GM23338 (cell line): ENCODE results near the gene PRKCI. TPM values are rescaled to one million over a fixed set of nuclear protein-coding genes. Genes with fewer than 3 reads are reported as not detected.
"Not testable (repeated sequence)": the region's sequence is repeated elsewhere in the genome, so short reads cannot be mapped to it uniquely, and the experiment has no call there.

Source experiments
- ATAC-seq: fragments of 200-7000 bp; cut with Tn5 transposase; 3 replicates; pipeline ENCODE4 v1.9.1; 2020
- DNase-seq: peaks from one replicate; pipeline ENCODE4 v3.0.0-alpha.2; 2015; ENCODE audit warnings: low spot score
- H2AFZ ChIP-seq: fragments of 200-600 bp; sonication (generic); 2 replicates; pipeline ENCODE4 v1.8.0; 2016; ENCODE audit warnings: antibody characterized with exemption, mild to moderate bottlenecking, moderate library complexity
- H3F3A ChIP-seq: fragments of 200-600 bp; sonication (generic); replicated peaks from 2 replicates; pipeline ENCODE4 v1.8.0; 2017; ENCODE audit warnings: antibody characterized with exemption, mixed run types, low read depth
- H3K27ac ChIP-seq: fragments of 200-600 bp; sonication (generic); 2 replicates; pipeline ENCODE4 v1.6.1; 2016; ENCODE audit warnings: low read depth
- H3K27me3 ChIP-seq: fragments of 200-600 bp; sonication (generic); 2 replicates; pipeline ENCODE4 v1.8.0; 2016; ENCODE audit warnings: mild to moderate bottlenecking, mixed run types, moderate library complexity; ENCODE audit not compliant: insufficient read depth
- H3K36me3 ChIP-seq: fragments of 200-600 bp; sonication (generic); 2 replicates; pipeline ENCODE4 v1.8.0; 2016; ENCODE audit warnings: mild to moderate bottlenecking; ENCODE audit not compliant: insufficient read depth
- H3K4me1 ChIP-seq: fragments of 200-600 bp; sonication (generic); 2 replicates; pipeline ENCODE4 v1.8.0; 2016; ENCODE audit warnings: mild to moderate bottlenecking, moderate library complexity; ENCODE audit not compliant: insufficient read depth
- H3K4me2 ChIP-seq: fragments of 200-600 bp; sonication (generic); 2 replicates; pipeline ENCODE4 v1.7.1; 2017; ENCODE audit warnings: mixed run types
- H3K4me3 ChIP-seq: fragments of 200-600 bp; sonication (generic); 2 replicates; pipeline ENCODE4 v1.6.1; 2016; ENCODE audit warnings: mixed run types
- H3K79me2 ChIP-seq: fragments of 200-600 bp; sonication (generic); replicated peaks from 2 replicates; pipeline ENCODE4 v1.8.0; 2017; ENCODE audit warnings: mild to moderate bottlenecking; ENCODE audit not compliant: insufficient read depth
- H3K9me2 ChIP-seq: fragments of 200-600 bp; sonication (generic); 2 replicates; pipeline ENCODE4 v1.8.0; 2017; ENCODE audit not compliant: insufficient read depth
- H4K20me1 ChIP-seq: fragments of 200-600 bp; sonication (generic); replicated peaks from 2 replicates; pipeline ENCODE4 v1.8.0; 2017; ENCODE audit warnings: mild to moderate bottlenecking; ENCODE audit not compliant: insufficient read depth
- H3K27ac Mint-ChIP-seq: 2 replicates; pipeline ENCODE4 v1.8.0; 2020; ENCODE audit warnings: inconsistent platforms, mild to moderate bottlenecking, moderate library complexity, mixed read lengths
- H3K27me3 Mint-ChIP-seq: 3 replicates; pipeline ENCODE4 v1.8.0; 2022; ENCODE audit warnings: low read depth, mild to moderate bottlenecking, moderate library complexity, mixed read lengths, inconsistent platforms; ENCODE audit not compliant: insufficient read depth, poor library complexity
- H3K36me3 Mint-ChIP-seq: 3 replicates; pipeline ENCODE4 v1.8.0; 2021; ENCODE audit warnings: low read depth, mild to moderate bottlenecking, inconsistent platforms, moderate library complexity, mixed read lengths
- H3K4me1 Mint-ChIP-seq: 3 replicates; pipeline ENCODE4 v1.8.0; 2020; ENCODE audit warnings: mild to moderate bottlenecking, inconsistent platforms, mixed read lengths
- H3K4me3 Mint-ChIP-seq: 3 replicates; pipeline ENCODE4 v1.8.0; 2021; ENCODE audit warnings: moderate library complexity, mild to moderate bottlenecking, inconsistent platforms, mixed read lengths
- H3K9me3 Mint-ChIP-seq: 3 replicates; pipeline ENCODE4 v1.8.0; 2020; ENCODE audit warnings: moderate library complexity, mild to moderate bottlenecking, inconsistent platforms, mixed read lengths
- CREB1 ChIP-seq: fragments of 250-450 bp; sonication (Bioruptor Pico); IDR thresholded peaks from 2 replicates; pipeline ENCODE4 v1.5.0; 2020; ENCODE audit warnings: low read depth, mild to moderate bottlenecking, moderate library complexity
- ETS1 ChIP-seq: IDR thresholded peaks from 2 replicates; pipeline ENCODE4 v1.6.1; 2016; ENCODE audit warnings: antibody characterized with exemption
- EZH2 ChIP-seq: fragments of 200-600 bp; sonication (generic); IDR thresholded peaks from one replicate; pipeline ENCODE4 v1.8.0; 2017; ENCODE audit warnings: antibody characterized with exemption, mild to moderate bottlenecking, low read depth; ENCODE audit not compliant: unreplicated experiment
- EZH2phosphoT487 ChIP-seq: fragments of 200-600 bp; sonication (generic); IDR thresholded peaks from one replicate; pipeline ENCODE4 v1.8.1; 2018; ENCODE audit warnings: antibody characterized with exemption; ENCODE audit not compliant: unreplicated experiment
- JUNB ChIP-seq: IDR thresholded peaks from one replicate; pipeline ENCODE4 v1.6.1; 2016; ENCODE audit warnings: antibody characterized with exemption; ENCODE audit not compliant: unreplicated experiment
- NANOG ChIP-seq: IDR thresholded peaks from 2 replicates; pipeline ENCODE4 v1.6.1; 2016; ENCODE audit warnings: antibody characterized with exemption, borderline replicate concordance
- POLR2AphosphoS5 ChIP-seq: IDR thresholded peaks from 2 replicates; pipeline ENCODE4 v1.6.1; 2016; ENCODE audit warnings: antibody characterized with exemption, low read depth
- REST ChIP-seq: IDR thresholded peaks from one replicate; pipeline ENCODE4 v1.6.1; 2018; ENCODE audit warnings: antibody characterized with exemption; ENCODE audit not compliant: unreplicated experiment
- STAT1 ChIP-seq: IDR thresholded peaks from one replicate; pipeline ENCODE4 v1.6.1; 2016; ENCODE audit warnings: antibody characterized with exemption; ENCODE audit not compliant: unreplicated experiment
- ZNF114 ChIP-seq: fragments of 250-450 bp; sonication (Bioruptor Pico); IDR thresholded peaks from 2 replicates; pipeline ENCODE4 v1.5.0; 2020; ENCODE audit warnings: mild to moderate bottlenecking, moderate library complexity
- ZNF331 ChIP-seq: fragments of 250-450 bp; sonication (Bioruptor Pico); IDR thresholded peaks from 2 replicates; pipeline ENCODE4 v1.5.0; 2020; ENCODE audit warnings: low read depth, mild to moderate bottlenecking, moderate library complexity
- polyA plus RNA-seq: library from polyadenylated mRNA; unstranded; fragments of >200 nt; fragmentation: Nextera tagmentation; extraction: Ambion mirVana; gene quantifications from 2 replicates; pipeline ENCODE4 v1.2.1, GENCODE V29; 2016
- total RNA-seq: library from RNA; depleted of rRNA; stranded (reverse); fragments of >200 nt; shearing (Covaris generic); gene quantifications from 2 replicates; pipeline ENCODE4 v1.2.3, GENCODE V29; 2014

Gene PRKCI
- total and polyA plus RNA-seq, 2 experiments from 2014 or later = 58.0 to 119 TPM

GRCh38 chr3:170275832-170276231 lies 53.6 kb downstream of the PRKCI start:
- H3K4me3 ChIP-seq = no peak overlapping the region
- H3F3A ChIP-seq = peaks cover 7% of the 10 kb centered on the region; the same call in 1 of the 2 replicates
- no peaks in the 10 kb centered on the region for H3K79me2 ChIP-seq
- H3K36me3 ChIP-seq = peaks cover 41% of the 10 kb centered on the region
- H3K27ac Mint-ChIP-seq = no peak overlapping the region
- no peak for DNase-seq
- H3K4me1 ChIP-seq = no peaks in the 10 kb centered on the region
- H3K27ac ChIP-seq = peak overlapping the region; percentile 42; the same call in 1 of the 2 replicates
- no peak overlapping the region for H3K4me3 Mint-ChIP-seq
- no peaks in the 10 kb centered on the region; the same call in 2 of the 3 replicates for H3K4me1 Mint-ChIP-seq
- H3K4me2 ChIP-seq = no peak overlapping the region
- TF ChIP-seq JUNB (no peak), REST (no peak), STAT1 (no peak), CREB1 (no peak)
- H3K27me3 Mint-ChIP-seq = peaks cover 2% of the 10 kb centered on the region
- no peaks in the 10 kb centered on the region for H3K9me3 Mint-ChIP-seq
- ATAC-seq = no peak
- H3K36me3 Mint-ChIP-seq = peaks cover 74% of the 10 kb centered on the region
- peaks cover 6% of the 10 kb centered on the region; the same call in 1 of the 2 replicates for H4K20me1 ChIP-seq
- H3K9me2 ChIP-seq = no peaks in the 10 kb centered on the region
- no peak overlapping the region for H2AFZ ChIP-seq
- no peaks in the 10 kb centered on the region for H3K27me3 ChIP-seq

GRCh38 chr3:170277311-170277710 lies 55.1 kb downstream of the PRKCI start:
- peaks cover 73% of the 10 kb centered on the region for H3K36me3 Mint-ChIP-seq
- H2AFZ ChIP-seq, H3K9me3 Mint-ChIP-seq, H3K4me2 ChIP-seq, H3F3A ChIP-seq, H3K4me3 ChIP-seq, H3K4me3 Mint-ChIP-seq, ATAC-seq, H3K27ac ChIP-seq, H3K4me1 Mint-ChIP-seq, H4K20me1 ChIP-seq, H3K27me3 Mint-ChIP-seq, H3K4me1 ChIP-seq, H3K79me2 ChIP-seq, DNase-seq, H3K27me3 ChIP-seq, H3K9me2 ChIP-seq: not testable (repeated sequence)
- peaks cover 47% of the 10 kb centered on the region for H3K36me3 ChIP-seq
- H3K27ac Mint-ChIP-seq = peak overlapping the region; percentile 52; the same call in 1 of the 2 replicates

GRCh38 chr3:170277833-170278580 lies 55.8 kb downstream of the PRKCI start:
- Histone ChIP-seq H3F3A (peaks cover 7% of the 10 kb centered on the region; the same call in 1 of the 2 replicates), H3K4me2 (no peak overlapping the region), H3K4me3 (no peak overlapping the region), H3K79me2 (no peaks in the 10 kb centered on the region), H4K20me1 (peaks cover 6% of the 10 kb centered on the region; the same call in 1 of the 2 replicates), H3K36me3 (peaks cover 47% of the 10 kb centered on the region), H3K4me1 (no peaks in the 10 kb centered on the region), H3K27me3 (no peaks in the 10 kb centered on the region), H3K9me2 (no peaks in the 10 kb centered on the region), H3K27ac (peak overlapping the region; percentile 15; the same call in 1 of the 2 replicates), H2AFZ (no peak overlapping the region)
- DNase-seq (no peak), ATAC-seq (no peak)
- Mint-ChIP-seq H3K4me1 (no peaks in the 10 kb centered on the region; the same call in 2 of the 3 replicates), H3K9me3 (no peaks in the 10 kb centered on the region), H3K27ac (no peak overlapping the region), H3K27me3 (peaks cover 1% of the 10 kb centered on the region), H3K36me3 (peaks cover 73% of the 10 kb centered on the region), H3K4me3 (no peak overlapping the region)
- no peak for TF ChIP-seq EZH2phosphoT487
- no peak for TF ChIP-seq POLR2AphosphoS5
- TF ChIP-seq ZNF331 (CRISPR knock-in tag) = no peak
- TF ChIP-seq EZH2 = no peak
- no peak for TF ChIP-seq REST
- TF ChIP-seq ETS1 = no peak
- TF ChIP-seq JUNB = no peak
- TF ChIP-seq NANOG = no peak
- TF ChIP-seq ZNF114 (CRISPR knock-in tag) = no peak
